C1 segment of cervical spinal cord (tissue), 14 donors: ENCODE results near the gene CNTN1.
A peak's percentile ranks its signal among the peaks of the same experiment; 100 is the strongest.
"Not testable (repeated sequence)": the region's sequence is repeated elsewhere in the genome, so short reads cannot be mapped to it uniquely, and the experiment has no call there.

Experiments
- DNase-seq, 14 donors: peaks; one replicate each; lab custom pipeline; 2025; lab: John Stamatoyannopoulos, UW

The CNTN1 gene

GRCh38 chr12:40697566-40698259 lies 5.5 kb downstream of the CNTN1 start:
- peak in 1 of 14 donors; percentile 78 for DNase-seq

GRCh38 chr12:40701756-40702155 lies 9.5 kb downstream of the CNTN1 start:
- no peak for DNase-seq

- no peak for DNase-seq
Measured at GRCh38 chr12:40711121-40711520, 18.9 kb downstream of the CNTN1 start.

GRCh38 chr12:40714636-40715035 lies 22.4 kb downstream of the CNTN1 start:
- DNase-seq, result no peak

GRCh38 chr12:40716037-40716436 lies 23.8 kb downstream of the CNTN1 start:
- DNase-seq, result no peak

GRCh38 chr12:40717576-40717975 lies 25.3 kb downstream of the CNTN1 start:
- DNase-seq, result no peak

- DNase-seq, result no peak
Measured at GRCh38 chr12:40718878-40719372, 26.7 kb downstream of the CNTN1 start.

- no peak for DNase-seq
Measured at GRCh38 chr12:40723001-40723400, 30.8 kb downstream of the CNTN1 start.

GRCh38 chr12:40726366-40726765 lies 34.1 kb downstream of the CNTN1 start:
- DNase-seq, result no peak

- DNase-seq, result no peak
Measured at GRCh38 chr12:40727774-40728483, 35.7 kb downstream of the CNTN1 start.

GRCh38 chr12:40730281-40730680 lies 38.0 kb downstream of the CNTN1 start:
- no peak for DNase-seq

- DNase-seq, result no peak
Measured at GRCh38 chr12:40733871-40734270, 41.6 kb downstream of the CNTN1 start.

- DNase-seq, result no peak
Measured at GRCh38 chr12:40734276-40734675, 42.0 kb downstream of the CNTN1 start.

GRCh38 chr12:40735551-40736230 lies 43.5 kb downstream of the CNTN1 start:
- no peak for DNase-seq

- not testable (repeated sequence) for DNase-seq
Measured at GRCh38 chr12:40737416-40737815, 45.2 kb downstream of the CNTN1 start.

GRCh38 chr12:40738856-40739255 lies 46.6 kb downstream of the CNTN1 start:
- DNase-seq, result no peak

- DNase-seq, result no peak
Measured at GRCh38 chr12:40742041-40742440, 49.8 kb downstream of the CNTN1 start.

GRCh38 chr12:40745386-40745785 lies 53.1 kb downstream of the CNTN1 start:
- peak in 1 of 14 donors; percentile 5 for DNase-seq

- DNase-seq, result no peak
Measured at GRCh38 chr12:40749863-40750262, 57.6 kb downstream of the CNTN1 start.

- no peak for DNase-seq
Measured at GRCh38 chr12:40752011-40752410, 59.8 kb downstream of the CNTN1 start.

- DNase-seq, result no peak
Measured at GRCh38 chr12:40760821-40761220, 68.6 kb downstream of the CNTN1 start.

- no peak for DNase-seq
Measured at GRCh38 chr12:40762072-40762471, 69.8 kb downstream of the CNTN1 start.
